ENCODE data around the gene SYMPK.

- TF ChIP-seq CTCF (IDR thresholded peaks at IDR 0.05; ENCODE audit: low read depth, low read length) (no peak), EZH2phosphoT487 (IDR thresholded peaks at IDR 0.05; ENCODE audit: low read depth) (no peak)
These were observed 8.7 kb downstream of the SYMPK start for GRCh38 chr19:45854167-45854778.
